Astrocyte (in vitro differentiated cells and primary cell): ENCODE results near the gene ELMO2. TPM values are rescaled to one million over a fixed set of nuclear protein-coding genes. Genes with fewer than 3 reads are reported as not detected.

Experiments used
- DNase-seq: peaks from one replicate; pipeline ENCODE4 v3.0.0-alpha.2; 2010; ENCODE audit warnings: low read depth
- FAIRE-seq: peaks from 2 replicates; lab custom pipeline; 2011; peaks lifted over from hg19 to GRCh38; lab: Jason Lieb, UNC
- H2AFZ ChIP-seq: 2 replicates; pipeline ENCODE4 v1.6.0; 2012; ENCODE audit warnings: low read depth, low read length, inconsistent platforms
- H3K27ac ChIP-seq: 2 replicates; pipeline ENCODE4 v1.5.1; 2011; ENCODE audit warnings: low read depth, low read length, inconsistent platforms
- H3K27me3 ChIP-seq: 2 replicates; pipeline ENCODE4 v1.6.0; 2011; ENCODE audit warnings: low read length, inconsistent platforms; ENCODE audit not compliant: insufficient read depth
- H3K36me3 ChIP-seq: 2 replicates; pipeline ENCODE4 v1.5.1; 2011; ENCODE audit warnings: low read length, inconsistent platforms; ENCODE audit not compliant: insufficient read depth
- H3K4me1 ChIP-seq: 2 replicates; pipeline ENCODE4 v1.5.1; 2011; ENCODE audit warnings: low read length, inconsistent platforms; ENCODE audit not compliant: insufficient read depth
- H3K4me2 ChIP-seq: 2 replicates; pipeline ENCODE4 v1.6.0; 2012; ENCODE audit warnings: low read length, inconsistent platforms
- H3K4me3 ChIP-seq: 2 replicates; pipeline ENCODE4 v1.5.1; 2011; ENCODE audit warnings: low read depth, mild to moderate bottlenecking, low read length, inconsistent platforms; ENCODE audit not compliant: insufficient read depth
- H3K79me2 ChIP-seq: 2 replicates; pipeline ENCODE4 v1.6.0; 2012; ENCODE audit warnings: mild to moderate bottlenecking, low read length, inconsistent platforms; ENCODE audit not compliant: insufficient read depth
- H3K9ac ChIP-seq: 2 replicates; pipeline ENCODE4 v1.6.0; 2012; ENCODE audit warnings: mild to moderate bottlenecking, low read length, inconsistent platforms
- H3K9me3 ChIP-seq: 2 replicates; pipeline ENCODE4 v1.5.1; 2012; ENCODE audit warnings: low read depth, mild to moderate bottlenecking, low read length, inconsistent platforms; ENCODE audit not compliant: insufficient read depth
- H4K20me1 ChIP-seq: 2 replicates; pipeline ENCODE4 v1.6.0; 2012; ENCODE audit warnings: low read length, inconsistent platforms; ENCODE audit not compliant: insufficient read depth
- H3K27ac Mint-ChIP-seq: one replicate; pipeline ENCODE4 v1.8.0; 2021; ENCODE audit warnings: mild to moderate bottlenecking, mixed read lengths; ENCODE audit not compliant: unreplicated experiment
- H3K27me3 Mint-ChIP-seq: one replicate; pipeline ENCODE4 v1.8.0; 2021; ENCODE audit warnings: low read depth, mixed read lengths; ENCODE audit not compliant: unreplicated experiment
- H3K36me3 Mint-ChIP-seq: one replicate; pipeline ENCODE4 v1.8.0; 2021; ENCODE audit warnings: low read depth, mixed read lengths; ENCODE audit not compliant: unreplicated experiment
- H3K4me1 Mint-ChIP-seq: one replicate; pipeline ENCODE4 v1.8.0; 2021; ENCODE audit warnings: low read depth, mixed read lengths; ENCODE audit not compliant: unreplicated experiment
- H3K4me3 Mint-ChIP-seq: one replicate; pipeline ENCODE4 v1.8.0; 2021; ENCODE audit warnings: mild to moderate bottlenecking, moderate library complexity, mixed read lengths; ENCODE audit not compliant: unreplicated experiment
- H3K9me3 Mint-ChIP-seq: one replicate; pipeline ENCODE4 v1.8.0; 2021; ENCODE audit warnings: mild to moderate bottlenecking, mixed read lengths; ENCODE audit not compliant: unreplicated experiment
- CTCF ChIP-seq: IDR thresholded peaks from 2 replicates; pipeline ENCODE4 v1.5.1; 2011; ENCODE audit warnings: low read depth, mild to moderate bottlenecking, inconsistent platforms, low read length, moderate library complexity; ENCODE audit not compliant: insufficient read depth
- EZH2 ChIP-seq: IDR thresholded peaks from 2 replicates; pipeline ENCODE4 v1.6.1; 2012; ENCODE audit warnings: mild to moderate bottlenecking, low read length, inconsistent platforms; ENCODE audit not compliant: insufficient read depth
- total RNA-seq: library from RNA; stranded (reverse); gene quantifications from 2 replicates; pipeline ENCODE4 v1.2.1, GENCODE V29; 2021

Gene ELMO2
- total RNA-seq, 1 donor from 2014 or later: 53.4 TPM

- Mint-ChIP-seq H3K4me1 (no peaks in the 10 kb centered on the region), H3K27me3 (peaks cover 57% of the 10 kb centered on the region)
Measured at GRCh38 chr20:46332373-46333160, 73.8 kb downstream of the ELMO2 start.

GRCh38 chr20:46331611-46332361 lies 74.6 kb downstream of the ELMO2 start:
- Mint-ChIP-seq H3K4me3 (no peak overlapping the region), H3K4me1 (no peaks in the 10 kb centered on the region), H3K9me3 (no peaks in the 10 kb centered on the region), H3K27ac (no peak overlapping the region), H3K27me3 (peaks cover 58% of the 10 kb centered on the region), H3K36me3 (no peaks in the 10 kb centered on the region)
- Histone ChIP-seq H3K9ac (no peak overlapping the region), H3K4me1 (no peaks in the 10 kb centered on the region), H3K4me2 (no peak overlapping the region), H3K36me3 (no peaks in the 10 kb centered on the region), H3K27ac (no peak overlapping the region), H3K79me2 (no peaks in the 10 kb centered on the region), H3K9me3 (no peaks in the 10 kb centered on the region), H3K27me3 (peaks cover 29% of the 10 kb centered on the region), H2AFZ (no peak overlapping the region), H4K20me1 (no peaks in the 10 kb centered on the region), H3K4me3 (no peak overlapping the region)
- FAIRE-seq (no peak), DNase-seq (no peak)
- TF ChIP-seq EZH2 (no peak), CTCF (no peak)

More at GRCh38 chr20:46332373-46333160, 73.8 kb downstream of the ELMO2 start:
- Histone ChIP-seq H3K27me3 (peaks cover 35% of the 10 kb centered on the region), H3K4me1 (no peaks in the 10 kb centered on the region), H3K36me3 (no peaks in the 10 kb centered on the region), H3K9ac (no peak overlapping the region), H4K20me1 (no peaks in the 10 kb centered on the region), H3K79me2 (no peaks in the 10 kb centered on the region), H3K9me3 (no peaks in the 10 kb centered on the region), H2AFZ (no peak overlapping the region), H3K4me2 (no peak overlapping the region), H3K4me3 (no peak overlapping the region), H3K27ac (no peak overlapping the region)
- FAIRE-seq (no peak), DNase-seq (no peak)
- Mint-ChIP-seq H3K9me3 (no peaks in the 10 kb centered on the region), H3K36me3 (no peaks in the 10 kb centered on the region), H3K4me3 (no peak overlapping the region), H3K27ac (no peak overlapping the region)
- TF ChIP-seq EZH2 (no peak), CTCF (no peak)
